WERI-Rb-1 (cell line): Measurements from ENCODE around the gene IL3RA.

ENCODE experiments used
- DNase-seq: peaks from one replicate; pipeline ENCODE4 v3.0.0-alpha.2; 2020
- H3K27ac ChIP-seq: fragments of 250-450 bp; sonication (Bioruptor Pico); 2 replicates; pipeline ENCODE4 v1.5.1; 2020; ENCODE audit warnings: mild to moderate bottlenecking, moderate library complexity
- H3K27me3 ChIP-seq: fragments of 250-450 bp; sonication (Bioruptor Pico); 2 replicates; pipeline ENCODE4 v1.5.1; 2021; ENCODE audit warnings: mild to moderate bottlenecking, low read depth, moderate library complexity; ENCODE audit not compliant: insufficient read depth, severe bottlenecking
- H3K36me3 ChIP-seq: fragments of 250-450 bp; sonication (Bioruptor Pico); 2 replicates; pipeline ENCODE4 v1.5.1; 2020; ENCODE audit warnings: mild to moderate bottlenecking, moderate library complexity
- H3K4me3 ChIP-seq: 2 replicates; pipeline ENCODE4 v1.5.1; 2011; ENCODE audit warnings: low read depth, mild to moderate bottlenecking, control low read depth, low read length
- H3K9me3 ChIP-seq: fragments of 250-450 bp; sonication (Bioruptor Pico); 2 replicates; pipeline ENCODE4 v1.5.1; 2021; ENCODE audit warnings: mild to moderate bottlenecking, moderate library complexity; ENCODE audit not compliant: severe bottlenecking
- CTCF ChIP-seq: IDR thresholded peaks from 2 replicates; pipeline ENCODE4 v1.5.1; 2011; ENCODE audit warnings: low read depth, mild to moderate bottlenecking, control low read depth, inconsistent platforms, low read length

Gene IL3RA

GRCh38 chrX:1389993-1390285, 53.4 kb downstream of the IL3RA start:
- no peak overlapping the region for H3K4me3 ChIP-seq
- DNase-seq = no peak
- no peak for TF ChIP-seq CTCF
- H3K27ac ChIP-seq = no peak overlapping the region
- no peaks in the 10 kb centered on the region for H3K27me3 ChIP-seq
- no peaks in the 10 kb centered on the region for H3K9me3 ChIP-seq
- H3K36me3 ChIP-seq = peaks cover 70% of the 10 kb centered on the region

GRCh38 chrX:1390621-1391369, 54.2 kb downstream of the IL3RA start:
- Histone ChIP-seq H3K9me3 (no peaks in the 10 kb centered on the region), H3K27me3 (no peaks in the 10 kb centered on the region), H3K4me3 (peak overlapping the region; percentile 98), H3K27ac (peak overlapping the region; percentile 99), H3K36me3 (peaks cover 70% of the 10 kb centered on the region)
- no peak for TF ChIP-seq CTCF
- DNase-seq = peak; percentile 3

- H3K27me3 ChIP-seq = no peaks in the 10 kb centered on the region
- peak; percentile 89 for DNase-seq
Observed at GRCh38 chrX:1391370-1391706, 54.8 kb downstream of the IL3RA start.

GRCh38 chrX:1391707-1392375, 55.3 kb downstream of the IL3RA start, which contains the start of gene SLC25A6:
Gene SLC25A6, minus strand, starts transcription at chrX:1392113. Its CDS starts 104 bp downstream, at chrX:1392009.
- Histone ChIP-seq H3K27me3 (no peaks in the 10 kb centered on the region), H3K4me3 (peak within 1 kb of the TSS; percentile 98), H3K27ac (peak within 1 kb of the TSS; percentile 99), H3K36me3 (peaks cover 70% of the 10 kb centered on the region), H3K9me3 (no peaks in the 10 kb centered on the region)
- TF ChIP-seq CTCF = 0 out of 2 replicates have a peak, but pooled peaks have one; percentile 13
- peak; percentile 98 for DNase-seq

More at GRCh38 chrX:1391370-1391706, 54.8 kb downstream of the IL3RA start:
- no peak for TF ChIP-seq CTCF
- Histone ChIP-seq H3K4me3 (peak overlapping the region; percentile 98), H3K36me3 (peaks cover 70% of the 10 kb centered on the region), H3K27ac (peak overlapping the region; percentile 99), H3K9me3 (no peaks in the 10 kb centered on the region)

GRCh38 chrX:1392376-1393068, 55.9 kb downstream of the IL3RA start:
- peak; percentile 84 for DNase-seq
- H3K4me3 ChIP-seq = peak overlapping the region; percentile 59
- peaks cover 64% of the 10 kb centered on the region for H3K36me3 ChIP-seq
- no peaks in the 10 kb centered on the region for H3K9me3 ChIP-seq
- H3K27ac ChIP-seq = peak overlapping the region; percentile 99
- TF ChIP-seq CTCF = no peak
- H3K27me3 ChIP-seq = no peaks in the 10 kb centered on the region
